GM12878 (cell line): ENCODE data around the gene RAB35.

Experiments
- GABPA ChIP-seq: IDR thresholded peaks from 2 replicates; pipeline ENCODE4 v1.6.1; 2014; ENCODE audit warnings: antibody characterized with exemption, low read depth, mild to moderate bottlenecking, inconsistent platforms
- TF ChIP-seq, protein P1 (sequence below): IDR thresholded peaks from 2 replicates; pipeline ENCODE4 v1.6.1; 2011; ENCODE audit warnings: mild to moderate bottlenecking, low read depth, low read length, moderate library complexity; ENCODE audit not compliant: insufficient replicate concordance
- TF ChIP-seq, protein P2 (sequence below): IDR thresholded peaks from 2 replicates; pipeline ENCODE4 v1.6.1; 2012; ENCODE audit warnings: mild to moderate bottlenecking, low read depth, low read length

DNA sequence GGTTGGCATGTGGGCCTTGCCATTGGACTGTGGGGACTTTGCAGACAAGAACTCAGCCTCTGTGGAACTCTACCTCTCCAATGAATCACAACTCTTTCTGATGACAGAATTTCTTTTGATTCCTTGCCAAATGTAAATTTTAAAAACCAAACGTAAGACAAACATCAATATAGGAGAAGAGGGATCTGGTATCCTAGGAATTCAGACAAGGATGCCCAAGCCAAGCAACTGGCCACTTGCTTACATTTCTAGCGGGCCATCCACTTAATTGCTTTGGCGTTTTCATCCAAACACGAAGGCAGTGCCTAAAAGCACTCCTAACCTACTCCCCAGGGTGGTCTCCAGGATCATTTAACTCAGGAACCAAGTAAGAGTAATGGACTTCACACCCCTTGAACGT, 23.4 kb upstream of the RAB35 start:
- TF ChIP-seq, protein P1, sequence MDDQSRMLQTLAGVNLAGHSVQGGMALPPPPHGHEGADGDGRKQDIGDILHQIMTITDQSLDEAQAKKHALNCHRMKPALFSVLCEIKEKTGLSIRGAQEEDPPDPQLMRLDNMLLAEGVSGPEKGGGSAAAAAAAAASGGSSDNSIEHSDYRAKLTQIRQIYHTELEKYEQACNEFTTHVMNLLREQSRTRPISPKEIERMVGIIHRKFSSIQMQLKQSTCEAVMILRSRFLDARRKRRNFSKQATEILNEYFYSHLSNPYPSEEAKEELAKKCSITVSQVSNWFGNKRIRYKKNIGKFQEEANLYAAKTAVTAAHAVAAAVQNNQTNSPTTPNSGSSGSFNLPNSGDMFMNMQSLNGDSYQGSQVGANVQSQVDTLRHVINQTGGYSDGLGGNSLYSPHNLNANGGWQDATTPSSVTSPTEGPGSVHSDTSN: no peak
- TF ChIP-seq, protein P2, sequence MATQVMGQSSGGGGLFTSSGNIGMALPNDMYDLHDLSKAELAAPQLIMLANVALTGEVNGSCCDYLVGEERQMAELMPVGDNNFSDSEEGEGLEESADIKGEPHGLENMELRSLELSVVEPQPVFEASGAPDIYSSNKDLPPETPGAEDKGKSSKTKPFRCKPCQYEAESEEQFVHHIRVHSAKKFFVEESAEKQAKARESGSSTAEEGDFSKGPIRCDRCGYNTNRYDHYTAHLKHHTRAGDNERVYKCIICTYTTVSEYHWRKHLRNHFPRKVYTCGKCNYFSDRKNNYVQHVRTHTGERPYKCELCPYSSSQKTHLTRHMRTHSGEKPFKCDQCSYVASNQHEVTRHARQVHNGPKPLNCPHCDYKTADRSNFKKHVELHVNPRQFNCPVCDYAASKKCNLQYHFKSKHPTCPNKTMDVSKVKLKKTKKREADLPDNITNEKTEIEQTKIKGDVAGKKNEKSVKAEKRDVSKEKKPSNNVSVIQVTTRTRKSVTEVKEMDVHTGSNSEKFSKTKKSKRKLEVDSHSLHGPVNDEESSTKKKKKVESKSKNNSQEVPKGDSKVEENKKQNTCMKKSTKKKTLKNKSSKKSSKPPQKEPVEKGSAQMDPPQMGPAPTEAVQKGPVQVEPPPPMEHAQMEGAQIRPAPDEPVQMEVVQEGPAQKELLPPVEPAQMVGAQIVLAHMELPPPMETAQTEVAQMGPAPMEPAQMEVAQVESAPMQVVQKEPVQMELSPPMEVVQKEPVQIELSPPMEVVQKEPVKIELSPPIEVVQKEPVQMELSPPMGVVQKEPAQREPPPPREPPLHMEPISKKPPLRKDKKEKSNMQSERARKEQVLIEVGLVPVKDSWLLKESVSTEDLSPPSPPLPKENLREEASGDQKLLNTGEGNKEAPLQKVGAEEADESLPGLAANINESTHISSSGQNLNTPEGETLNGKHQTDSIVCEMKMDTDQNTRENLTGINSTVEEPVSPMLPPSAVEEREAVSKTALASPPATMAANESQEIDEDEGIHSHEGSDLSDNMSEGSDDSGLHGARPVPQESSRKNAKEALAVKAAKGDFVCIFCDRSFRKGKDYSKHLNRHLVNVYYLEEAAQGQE: no peak
- no peak for TF ChIP-seq GABPA
